ENCODE measurements around the gene NLGN1.

GRCh38 chr3:173793963-173794362 lies 396.4 kb downstream of the NLGN1 start:
- TF ChIP-seq GATA2 (IDR thresholded peaks at IDR 0.05; ENCODE audit: low read depth, low read length) (no peak), GATA3 (IDR thresholded peaks at IDR 0.05; ENCODE audit: low read depth, low read length) (no peak)

Data from SH-SY5Y (cell line).